HG03565 (cell line): ENCODE measurements around the gene HS3ST1.
A peak's percentile ranks its signal among the peaks of the same experiment; 100 is the strongest.

Experiments used
- ATAC-seq: cut with Tn5 transposase; IDR thresholded peaks from one replicate; pipeline ENCODE4 v1.9.1; 2021; ENCODE audit warnings: mild to moderate bottlenecking, moderate library complexity; ENCODE audit not compliant: unreplicated experiment

The HS3ST1 gene

DNA sequence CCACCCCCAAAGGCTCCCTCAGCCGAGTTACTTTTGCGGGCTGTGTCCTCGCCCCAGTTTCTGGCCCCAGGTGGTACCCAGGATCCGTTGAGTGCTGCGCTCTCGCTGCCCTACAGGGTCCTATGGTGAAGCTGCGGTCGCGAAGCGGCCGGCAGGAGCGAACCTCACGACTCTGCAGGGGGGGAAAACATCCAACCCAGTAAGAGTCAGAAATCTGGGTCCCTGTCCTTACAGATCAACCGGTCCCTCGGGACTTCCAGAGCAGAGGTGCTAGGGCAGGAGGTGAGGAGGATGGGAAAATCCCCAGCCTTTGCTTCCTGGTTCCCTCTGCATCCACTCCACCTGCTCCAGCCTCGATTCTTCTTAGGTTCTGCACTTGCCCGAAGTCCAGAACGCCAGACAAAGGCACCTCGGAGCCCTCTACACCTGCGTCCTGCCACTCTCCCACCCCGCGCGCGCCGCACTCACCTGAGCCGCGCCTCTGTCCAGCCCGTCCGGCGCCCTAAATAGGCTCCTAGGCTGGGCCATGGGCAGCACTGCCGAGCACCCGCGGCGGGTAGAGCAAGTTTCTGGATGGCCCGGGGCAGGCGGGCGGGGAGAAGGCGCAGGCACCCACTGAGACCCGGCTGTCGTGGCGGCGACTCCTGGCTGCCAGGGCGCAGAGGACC, at the start of gene HS3ST1:
HS3ST1 (minus strand) TSS at position 664 of the 668 bp plus-strand sequence. CDS start 28,889 bp downstream, outside the sequence.
- ATAC-seq: peak; percentile 18

DNA sequence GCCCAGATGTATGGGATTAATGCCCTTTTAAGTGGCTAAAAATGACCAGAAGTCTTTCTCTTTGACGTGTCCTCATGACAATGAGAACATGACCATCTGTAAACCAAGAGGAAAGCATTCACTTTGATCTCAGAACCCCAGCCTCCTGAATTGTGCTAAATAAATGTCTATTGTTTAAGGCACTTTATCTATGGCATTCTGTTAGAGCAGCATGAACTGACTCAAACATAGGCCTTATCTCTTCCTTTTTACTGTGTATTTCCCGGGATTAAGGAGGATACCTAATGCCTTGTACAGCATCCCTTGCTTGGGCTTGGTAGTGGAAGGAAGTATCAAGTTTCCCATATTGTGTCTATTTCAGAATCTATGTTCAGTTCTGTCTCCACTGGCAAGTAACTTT, 47.2 kb upstream of the HS3ST1 start:
- no peak for ATAC-seq

DNA sequence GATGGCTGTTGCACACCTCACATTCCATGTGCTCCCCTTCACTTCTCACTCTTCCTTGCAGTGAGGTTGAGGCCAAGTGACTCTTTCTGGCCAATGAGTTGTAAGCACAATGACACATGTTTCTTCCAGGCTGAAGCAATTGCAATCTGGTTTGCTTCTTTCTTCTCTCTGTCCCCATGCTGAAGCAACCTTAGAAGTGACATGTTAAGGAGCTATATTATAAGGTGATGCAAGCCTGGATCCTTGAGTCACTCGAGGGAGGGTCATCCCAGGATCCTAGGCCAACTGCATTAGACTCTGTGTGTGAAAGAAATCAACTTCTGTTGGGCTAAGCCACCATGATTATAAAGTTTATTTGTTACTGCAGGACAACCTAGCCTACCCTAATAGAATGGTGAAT, 45.5 kb upstream of the HS3ST1 start:
- no peak for ATAC-seq

DNA sequence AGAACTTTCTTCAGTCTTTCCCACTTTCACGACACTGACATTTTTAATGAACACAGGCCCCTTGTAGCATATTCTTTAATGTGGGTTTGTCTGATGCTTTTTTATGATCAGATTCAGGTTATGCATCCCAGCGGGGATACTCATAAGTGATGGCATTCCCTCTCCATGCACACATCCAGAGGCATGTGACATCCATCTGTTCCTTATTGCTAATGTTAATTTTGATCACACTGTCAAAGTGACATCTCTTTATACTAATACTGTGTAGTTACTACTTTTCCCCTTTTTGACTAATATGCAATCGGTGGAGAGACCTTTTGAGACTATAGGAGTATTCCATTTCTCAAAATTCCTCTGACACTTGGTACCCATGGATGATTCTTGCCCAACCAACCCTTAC, 43.8 kb upstream of the HS3ST1 start:
- ATAC-seq: no peak

DNA sequence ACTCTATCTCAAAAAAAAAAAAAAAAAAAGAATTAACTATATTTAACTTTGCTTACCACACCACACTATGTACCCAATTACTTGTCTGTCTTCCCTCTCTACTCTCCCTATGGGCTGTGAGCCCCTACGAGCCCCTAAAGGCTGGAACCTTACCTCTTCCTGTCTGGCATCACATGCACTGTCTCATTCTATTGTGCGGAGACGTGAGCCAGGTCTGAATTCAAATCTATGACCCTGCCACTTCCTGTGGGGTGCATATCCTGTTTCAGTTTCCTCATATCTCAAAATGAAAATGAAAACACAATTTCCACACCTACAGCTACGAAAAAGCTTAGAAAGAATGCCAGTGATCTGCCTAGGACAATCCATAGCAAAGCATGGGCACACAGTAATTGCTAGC, 42.9 kb upstream of the HS3ST1 start:
- ATAC-seq: peak; percentile 55

DNA sequence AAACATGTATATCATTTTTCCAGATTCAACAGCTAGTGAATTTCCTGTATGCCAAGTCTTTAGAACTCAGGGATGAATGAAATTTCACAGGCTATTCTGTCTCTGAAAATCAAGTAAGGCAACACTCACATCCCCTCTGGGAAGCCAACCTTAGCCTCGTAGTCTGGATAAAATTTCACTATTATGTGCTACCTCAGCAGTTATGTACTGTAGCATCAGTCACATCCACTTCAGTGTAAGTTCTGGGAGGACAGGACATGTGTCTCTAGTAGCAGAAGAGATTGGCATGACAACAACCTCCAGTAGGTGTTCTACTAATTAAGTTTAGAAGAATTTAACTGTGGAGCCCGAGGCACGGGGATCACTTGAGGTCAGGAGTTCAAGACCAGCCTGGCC, 42.4 kb upstream of the HS3ST1 start:
- ATAC-seq: no peak

DNA sequence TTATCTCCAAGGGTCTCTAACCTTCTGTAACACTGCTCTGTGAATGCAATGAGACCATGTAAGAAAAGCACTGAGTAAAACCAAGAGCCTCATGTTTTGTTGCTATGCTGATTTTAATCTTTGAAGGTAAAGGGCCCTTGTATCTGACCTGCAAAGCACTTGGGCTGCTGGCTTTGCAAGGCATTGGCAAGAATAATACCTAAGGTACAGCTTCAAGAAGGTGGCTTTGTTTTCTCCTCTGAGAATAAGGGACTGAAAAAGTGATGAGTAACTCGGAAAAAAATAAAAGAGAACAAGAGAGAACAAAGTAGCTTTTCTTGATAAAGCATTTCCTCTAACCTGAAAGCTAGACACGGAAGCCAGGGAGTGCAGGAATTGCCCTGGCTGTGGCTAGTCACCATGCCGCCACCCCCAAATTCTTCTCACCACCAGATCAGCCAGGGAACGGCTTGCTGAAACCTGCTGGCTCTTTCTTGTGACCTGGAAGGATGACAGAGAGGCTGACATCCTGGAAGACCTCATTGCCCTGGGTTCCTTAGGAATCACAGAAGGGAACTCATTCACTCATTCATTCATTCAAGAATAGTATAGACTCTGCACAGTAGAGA, 41.8 kb upstream of the HS3ST1 start:
- peak; percentile 64 for ATAC-seq

DNA sequence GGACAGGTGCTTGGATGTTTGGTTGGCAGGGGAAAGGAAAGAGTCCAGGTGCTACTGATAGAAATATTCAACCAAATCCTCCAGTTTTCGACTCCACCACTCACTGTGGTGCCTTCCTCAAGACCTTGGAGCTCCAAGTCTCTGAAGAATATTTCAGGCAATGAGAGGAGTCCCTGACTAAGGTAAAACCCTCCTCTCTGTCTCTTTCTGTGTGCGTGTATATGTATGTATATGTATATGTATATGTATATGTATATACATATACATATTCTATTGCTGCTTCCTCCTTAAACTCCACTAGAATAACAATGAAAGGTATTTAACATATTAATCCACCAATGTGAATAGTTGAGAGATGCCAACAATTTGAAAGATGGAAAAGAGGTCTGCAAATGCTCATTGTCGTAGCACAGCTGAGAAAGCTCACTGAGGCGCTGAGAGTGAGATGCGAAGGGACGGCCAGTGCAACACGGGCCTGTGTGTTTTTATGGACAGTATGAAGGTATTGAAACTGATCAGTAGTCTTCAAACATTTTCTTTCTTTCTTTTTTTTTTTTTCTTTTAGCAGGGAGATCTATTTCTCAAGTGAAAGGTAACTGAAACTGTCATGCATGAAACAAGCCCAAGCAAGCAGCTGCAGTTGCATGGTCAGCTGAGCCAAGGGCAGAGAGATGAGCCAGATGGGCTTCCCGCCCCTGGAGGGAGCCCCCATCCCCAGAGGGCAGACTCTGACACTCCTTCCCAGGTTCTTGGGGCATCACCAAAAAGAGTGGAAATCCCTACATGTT, 41.1 kb upstream of the HS3ST1 start:
- ATAC-seq: peak; percentile 53

DNA sequence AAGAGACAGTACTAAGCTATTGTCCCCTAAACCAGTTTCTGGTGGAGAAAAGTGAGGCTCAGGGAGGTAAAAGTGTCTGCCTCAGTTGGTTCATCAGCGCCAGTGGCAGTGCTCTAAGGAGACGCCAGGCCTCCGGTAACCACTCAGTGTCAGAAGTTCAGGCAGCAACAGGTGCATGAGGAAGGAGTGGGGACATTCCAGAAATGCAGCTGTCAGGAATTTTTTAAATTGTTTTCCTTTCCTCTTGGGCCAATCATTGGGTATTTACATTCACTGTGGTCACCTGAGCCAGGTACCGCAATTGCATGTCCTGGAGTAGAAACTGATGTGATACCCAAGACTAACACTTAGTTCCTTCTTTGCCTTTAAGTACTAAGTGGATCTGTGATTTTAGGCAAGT, 40.2 kb upstream of the HS3ST1 start:
- no peak for ATAC-seq

DNA sequence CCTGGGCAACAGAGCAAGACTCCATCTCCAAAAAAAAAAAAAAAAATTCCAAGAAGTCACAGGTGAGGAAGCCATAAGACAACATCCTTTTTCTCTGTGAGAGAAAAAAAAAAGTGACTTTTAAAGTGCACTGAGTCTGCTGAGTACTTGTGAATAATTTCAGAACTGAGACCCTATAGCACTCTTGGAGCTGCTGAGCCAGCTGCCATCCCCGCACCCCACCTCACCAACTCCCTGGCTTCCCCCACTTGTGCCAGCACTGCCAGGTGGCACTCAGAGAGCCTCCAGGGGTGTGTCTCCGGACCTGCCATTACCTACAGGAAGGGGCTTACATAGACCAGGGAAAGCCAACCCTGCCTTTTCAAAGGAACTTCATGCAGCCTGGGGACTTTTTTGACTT, 39.2 kb upstream of the HS3ST1 start:
- ATAC-seq: no peak

DNA sequence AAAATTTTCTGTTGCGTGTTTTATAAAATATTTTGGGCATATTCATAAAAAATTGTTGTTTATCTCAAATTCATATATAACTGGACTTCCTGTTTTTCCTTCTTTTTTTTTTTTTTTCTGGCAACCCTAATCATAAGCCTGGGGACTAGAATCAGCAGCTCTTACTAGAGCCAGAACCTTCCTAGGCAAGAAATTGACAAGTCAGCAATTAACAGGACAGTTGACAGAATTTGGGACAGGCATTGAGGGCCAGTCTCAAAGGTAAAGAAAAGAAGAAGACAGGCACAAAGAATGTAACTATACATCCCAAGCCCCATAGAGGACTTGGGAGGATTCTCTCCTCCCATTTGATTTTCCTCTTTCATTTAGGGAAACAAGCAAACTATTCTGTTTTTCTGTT, 35.0 kb upstream of the HS3ST1 start:
- no peak for ATAC-seq

DNA sequence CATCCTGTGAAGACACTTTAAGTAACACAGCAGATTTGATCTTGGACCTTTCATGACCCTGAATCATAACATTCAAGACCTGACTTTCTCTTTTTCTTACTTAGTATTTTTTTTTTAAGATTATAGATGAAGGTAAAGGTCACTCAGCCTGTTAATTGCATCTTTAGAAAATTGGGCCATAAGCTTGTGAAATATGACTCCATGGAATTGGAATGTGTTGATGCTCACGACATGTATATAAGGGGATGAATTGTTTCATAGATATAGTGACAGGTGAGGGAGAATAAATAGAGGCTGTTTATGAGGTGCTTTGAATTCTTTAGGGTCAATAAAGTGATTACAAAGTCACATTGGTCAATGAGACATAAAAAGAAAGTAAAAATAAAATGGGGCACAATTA, 27.7 kb upstream of the HS3ST1 start:
- no peak for ATAC-seq

DNA sequence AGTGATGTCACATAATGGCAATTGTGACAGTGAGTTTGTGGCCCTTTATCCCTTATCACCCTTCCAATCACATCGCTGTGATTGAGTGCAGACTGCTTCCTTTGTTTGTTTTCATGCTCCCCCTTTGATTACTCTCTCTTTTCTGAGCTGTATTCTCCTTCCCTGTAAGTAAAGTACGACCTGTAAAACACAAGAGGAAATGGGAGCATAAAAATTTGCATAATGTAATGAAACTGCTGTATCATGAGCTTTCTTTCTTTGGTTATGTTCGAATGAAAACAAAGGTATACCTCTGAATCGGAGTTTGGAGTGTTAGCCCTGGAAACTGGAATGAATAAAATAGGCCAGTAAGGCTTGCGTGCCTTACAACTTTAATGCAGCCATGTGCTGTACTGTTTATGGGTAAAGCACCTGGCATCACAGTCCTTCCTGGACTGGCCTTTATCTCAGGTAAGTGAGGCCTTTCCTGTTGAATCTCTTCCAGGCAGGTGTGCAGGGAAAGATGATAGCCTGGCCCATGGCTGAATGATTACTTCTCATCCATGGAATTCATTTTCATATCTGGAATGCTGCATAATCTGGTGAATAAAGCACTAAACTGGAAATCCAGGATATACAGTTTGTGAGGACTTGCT, 26.6 kb upstream of the HS3ST1 start:
- no peak for ATAC-seq

DNA sequence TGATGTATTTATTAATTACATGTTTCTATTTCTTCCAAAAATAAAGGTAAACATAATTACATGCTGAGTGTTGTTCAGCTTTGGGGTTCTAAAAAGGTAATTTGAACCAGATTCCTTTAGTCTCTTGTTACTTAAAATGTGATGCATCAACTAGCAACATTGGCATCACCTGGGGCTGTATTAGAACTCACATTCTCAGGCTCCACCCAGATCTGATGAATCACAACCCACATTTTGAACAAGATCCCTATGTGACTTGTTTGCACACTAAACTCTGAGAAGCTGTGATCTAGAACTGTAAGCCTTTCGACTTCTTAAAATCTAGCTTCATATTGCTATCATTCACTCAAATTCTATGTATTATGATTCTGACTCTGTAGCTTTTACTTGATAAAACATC, 23.0 kb upstream of the HS3ST1 start:
- no peak for ATAC-seq

DNA sequence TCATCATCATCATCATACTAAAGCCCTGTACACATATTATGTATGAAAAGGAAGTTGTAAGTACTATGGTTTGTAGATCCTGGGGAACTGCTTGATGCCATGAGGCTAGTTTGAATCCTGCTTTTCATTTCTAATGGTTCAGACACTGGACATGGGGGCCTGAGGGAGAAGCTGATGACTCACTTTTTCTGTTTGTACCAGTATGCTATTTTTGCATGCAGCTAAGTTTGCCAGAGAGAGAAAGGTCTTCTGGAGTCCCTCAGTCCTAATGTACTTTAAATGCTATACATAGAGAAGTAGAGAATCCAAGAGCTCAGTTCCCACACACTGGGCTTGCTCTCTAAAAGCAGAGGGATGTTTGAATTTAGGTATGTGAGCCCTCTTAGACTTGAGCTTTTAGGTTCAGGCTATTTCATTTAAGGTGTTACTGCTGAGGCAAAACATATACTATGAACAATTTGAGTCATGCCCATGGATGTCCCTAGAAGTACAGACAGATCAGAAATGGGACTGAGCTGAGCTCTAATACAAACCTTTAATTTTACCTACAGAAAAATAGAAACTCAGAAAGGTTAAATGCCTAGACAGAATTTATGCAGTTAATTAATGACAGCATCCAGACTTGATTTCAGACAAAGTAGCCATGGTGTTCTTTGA, 17.6 kb upstream of the HS3ST1 start:
- no peak for ATAC-seq

DNA sequence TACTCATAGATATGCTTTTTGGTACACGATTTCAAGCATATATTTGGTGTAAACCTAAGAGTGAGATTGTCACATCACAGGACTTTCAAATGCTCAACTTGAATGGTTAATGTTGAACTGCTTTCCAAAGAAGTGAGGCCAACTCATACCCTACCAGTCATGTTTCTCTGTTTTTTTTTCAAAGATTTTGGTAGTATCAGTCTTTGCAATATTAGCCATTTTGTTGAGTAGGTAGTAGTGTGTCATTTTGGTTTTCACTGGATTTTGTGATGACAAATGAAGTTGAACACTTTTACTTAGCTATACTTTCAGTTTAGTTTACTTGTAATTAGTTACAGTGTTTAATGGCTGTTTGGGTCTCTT, 12.5 kb upstream of the HS3ST1 start:
- no peak for ATAC-seq

DNA sequence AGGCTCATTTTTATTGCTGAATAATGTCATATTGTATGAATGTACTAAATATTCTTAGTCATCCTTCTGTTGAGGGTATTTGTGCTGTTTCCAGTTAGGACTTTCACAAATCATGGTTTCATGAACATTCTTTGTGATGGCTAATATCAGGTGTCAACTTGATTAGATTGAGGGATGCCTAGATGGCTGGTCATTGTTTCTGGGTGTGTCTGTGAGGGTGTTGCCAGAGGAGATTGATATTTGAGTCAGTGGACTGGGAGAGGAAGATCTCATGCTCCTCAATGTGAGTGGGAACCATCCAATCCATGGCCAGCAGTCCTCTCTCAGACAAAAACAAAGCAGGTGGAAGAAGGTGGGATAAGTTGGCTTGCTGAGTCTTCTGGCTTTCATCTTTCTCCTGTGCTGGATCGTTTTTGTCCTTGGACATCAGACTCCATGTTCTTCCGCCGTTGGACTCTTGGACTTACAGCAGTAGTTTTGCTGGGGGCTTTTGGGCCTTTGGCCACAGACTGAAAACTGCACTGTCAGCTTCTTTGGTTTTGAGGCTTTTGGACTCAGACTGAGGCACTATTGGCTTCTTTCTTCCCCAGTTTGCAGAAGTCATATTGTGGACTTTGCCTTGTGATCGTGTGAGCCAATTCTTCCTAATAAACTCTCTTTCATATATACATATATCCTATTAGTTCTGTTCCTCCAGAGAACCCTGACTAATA, 11.9 kb upstream of the HS3ST1 start:
- ATAC-seq: no peak

DNA sequence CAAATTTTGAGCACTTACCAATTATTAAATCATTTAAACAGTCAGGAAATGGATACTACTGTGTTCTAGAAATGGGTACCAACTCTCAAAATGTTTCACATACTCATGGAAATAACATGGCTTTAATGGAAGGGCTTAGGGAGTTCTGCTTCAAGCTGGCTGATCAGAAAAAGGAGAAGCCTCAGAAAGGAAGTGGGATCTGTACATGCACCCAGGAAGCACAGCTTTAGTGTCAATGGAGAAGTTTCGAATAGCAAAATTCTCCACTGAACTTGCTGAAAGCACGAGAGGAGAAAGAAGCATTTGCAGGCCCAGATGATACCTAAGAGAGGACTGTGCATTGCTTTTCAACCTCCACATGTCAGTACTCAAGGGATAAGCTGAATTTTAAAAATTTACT, 11.1 kb upstream of the HS3ST1 start:
- no peak for ATAC-seq

DNA sequence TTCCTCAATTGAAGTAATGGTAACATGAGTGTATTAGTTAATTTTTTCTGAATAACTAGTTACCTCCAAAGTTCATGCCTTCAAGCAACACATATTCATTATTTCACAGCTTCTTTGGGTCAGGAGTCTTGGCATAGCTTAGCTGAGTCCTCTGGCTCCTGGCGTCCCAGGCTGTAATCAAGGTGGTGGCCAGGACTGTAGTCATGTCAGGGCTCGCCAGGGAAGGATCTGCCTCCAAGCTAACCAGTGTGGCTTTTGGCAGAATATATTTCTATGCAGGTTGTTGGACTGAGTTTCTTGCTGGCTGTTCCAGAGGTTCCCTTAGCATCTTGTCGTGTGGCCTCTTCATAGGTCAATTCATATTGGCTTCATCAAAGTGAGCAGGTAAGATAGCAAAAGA, 10.0 kb upstream of the HS3ST1 start:
- no peak for ATAC-seq

DNA sequence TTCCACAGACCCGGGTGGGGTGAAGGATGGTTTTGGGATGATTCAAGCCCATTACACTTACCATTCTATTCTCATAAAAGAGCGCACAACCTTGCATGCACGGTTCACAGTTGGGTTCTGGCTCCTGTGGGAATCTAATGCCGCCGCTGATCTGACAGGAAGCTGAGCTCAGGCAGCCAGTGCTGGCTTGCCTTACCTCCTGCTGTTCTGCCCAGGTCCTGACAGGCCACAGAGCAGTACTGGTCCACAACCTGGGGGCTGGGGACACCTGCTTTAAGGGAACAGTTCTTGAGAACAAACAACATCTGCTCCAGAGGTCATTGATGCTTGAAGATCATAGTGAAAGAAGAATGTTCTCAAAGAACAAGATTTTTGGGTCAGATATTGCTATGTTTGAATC, 8.0 kb upstream of the HS3ST1 start:
- peak; percentile 64 for ATAC-seq

DNA sequence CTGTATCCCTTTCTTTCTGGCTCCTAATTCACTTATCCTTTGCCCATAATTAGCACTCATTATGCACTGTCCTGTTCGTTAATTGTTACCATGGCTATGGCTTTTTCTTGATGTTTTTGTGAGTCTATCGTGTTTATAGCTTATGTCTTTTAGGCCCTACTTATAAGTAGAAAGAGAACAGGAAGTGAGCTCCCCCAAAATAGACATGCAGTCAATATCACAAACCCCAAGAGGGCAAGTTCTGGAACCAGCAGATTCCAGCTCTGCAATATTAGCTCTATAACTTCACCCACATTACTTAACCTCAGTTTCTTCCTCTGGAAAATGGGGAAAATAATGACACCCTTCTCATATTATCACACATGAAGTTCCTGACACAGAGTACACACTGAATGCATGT, 7.4 kb upstream of the HS3ST1 start:
- ATAC-seq: peak; percentile 73
